Naive thymus-derived CD8-positive, alpha-beta T cell (primary cell): Measurements from ENCODE around the gene SPINDOC. TPM values are rescaled to one million over a fixed set of nuclear protein-coding genes. Genes with fewer than 3 reads are reported as not detected.
A peak's percentile ranks its signal among the peaks of the same experiment; 100 is the strongest.

ENCODE experiments used
- ATAC-seq, 2 donors: fragments of 150-1000 bp; cut with Tn5 transposase in 1 of 2; sonication (Bioruptor Pico), chemical (Tn5 transposase) in 1 of 2; 1 replicate in 1 of 2; 2 replicates in 1 of 2; pipeline ENCODE4 v1.10.0; 2021; ENCODE audit warnings: mild to moderate bottlenecking in 2 of 2, moderate library complexity in 2 of 2
- POLR2A ChIA-PET: fragments of 350-600 bp; sonication (Branson Sonifier 250); formaldehyde crosslinking; loops from one replicate; lab custom pipeline; 2021; ENCODE audit warnings: antibody characterized with exemption; lab: Charles Lee
- DNase-seq, 10 donors: peaks; one replicate each; pipeline versions ENCODE4 v3.0.0 to v3.0.0-alpha.2; 2020 to 2022
- H3K27ac Mint-ChIP-seq, 10 donors: one replicate each; pipeline ENCODE4 v1.8.0; 2020 to 2022; ENCODE audit warnings: mild to moderate bottlenecking in 10 of 10, mixed read lengths in 10 of 10, moderate library complexity in 4 of 10, inconsistent platforms in 1 of 10
- H3K27me3 Mint-ChIP-seq, 5 donors: one replicate each; pipeline ENCODE4 v1.8.0; 2021 to 2022; ENCODE audit warnings: mixed read lengths in 5 of 5
- H3K36me3 Mint-ChIP-seq, 3 donors: one replicate each; pipeline ENCODE4 v1.8.0; 2020 to 2022; ENCODE audit warnings: mixed read lengths in 3 of 3, mild to moderate bottlenecking in 2 of 3, inconsistent platforms in 1 of 3
- H3K4me1 Mint-ChIP-seq, 4 donors: one replicate each; pipeline ENCODE4 v1.8.0; 2021 to 2022; ENCODE audit warnings: mixed read lengths in 4 of 4
- H3K4me3 Mint-ChIP-seq, 10 donors: one replicate each; pipeline ENCODE4 v1.8.0; 2020 to 2022; ENCODE audit warnings: mild to moderate bottlenecking in 10 of 10, mixed read lengths in 10 of 10, moderate library complexity in 6 of 10, inconsistent platforms in 1 of 10
- H3K9me3 Mint-ChIP-seq, 9 donors: one replicate each; pipeline ENCODE4 v1.8.0; 2020 to 2022; ENCODE audit warnings: mixed read lengths in 9 of 9, mild to moderate bottlenecking in 3 of 9, inconsistent platforms in 1 of 9, moderate library complexity in 1 of 9
- polyA plus RNA-seq, 3 donors: library from polyadenylated mRNA; unstranded; fragments of 300-500 nt; fragmentation: Illumina TruSeq; gene quantifications; one replicate each; pipeline ENCODE4 v1.2.3, GENCODE V29; 2021
- total RNA-seq, 8 experiments: library from RNA in 2 of 8; stranded (reverse) in 2 of 8; gene quantifications; one replicate each; pipeline ENCODE4 v1.2.3 and lab custom pipeline; 2021 to 2026

Gene SPINDOC
- total and polyA plus RNA-seq, 5 experiments from 2014 or later: 0.47 to 13.0 (median 0.66) TPM

GRCh38 chr11:63867511-63867910 lies 54.3 kb downstream of the SPINDOC start:
- H3K4me3 Mint-ChIP-seq: peak overlapping the region in 4 of 10 donors; percentile 10 to 69 (median 42)
- peaks cover 48 to 87% (median 84%) of the 10 kb centered on the region in 4 donors for H3K4me1 Mint-ChIP-seq
- ATAC-seq: no peak
- H3K36me3 Mint-ChIP-seq: peaks cover 0 to 8% (median 0%) of the 10 kb centered on the region in 3 donors
- DNase-seq: no peak
- H3K9me3 Mint-ChIP-seq: no peaks in the 10 kb centered on the region
- no peaks in the 10 kb centered on the region for H3K27me3 Mint-ChIP-seq
- peak overlapping the region in 9 of 10 donors; percentile 14 to 90 (median 79) for H3K27ac Mint-ChIP-seq
- POLR2A ChIA-PET: interaction anchor here (1.0 to 2.5 kb wide), 6 partner anchors 22 to 99 kb away, joined by 3 to 9 read pairs (median 4); partner anchors contain the start of genes MARK2 and ZFTA

- POLR2A ChIA-PET: interaction anchor here (1.4 to 2.6 kb wide), 4 partner anchors 18 to 30 kb away, joined by 4 to 22 read pairs (median 6); partner anchors contain the start of gene MARK2
- H3K27me3 Mint-ChIP-seq: no peaks in the 10 kb centered on the region
- peak overlapping the region in 9 of 10 donors; percentile 6 to 83 (median 62) for H3K4me3 Mint-ChIP-seq
- no peaks in the 10 kb centered on the region for H3K9me3 Mint-ChIP-seq
- H3K27ac Mint-ChIP-seq: peak overlapping the region in 9 of 10 donors; percentile 5 to 91 (median 69)
- peaks cover 0 to 5% (median 0%) of the 10 kb centered on the region in 3 donors for H3K36me3 Mint-ChIP-seq
- no peak for ATAC-seq
- no peak for DNase-seq
- peaks cover 48 to 87% (median 83%) of the 10 kb centered on the region in 4 donors for H3K4me1 Mint-ChIP-seq
Observed at GRCh38 chr11:63868399-63869064, 55.3 kb downstream of the SPINDOC start.

GRCh38 chr11:63869171-63869591 lies 55.9 kb downstream of the SPINDOC start:
- Mint-ChIP-seq H3K27me3 (no peaks in the 10 kb centered on the region), H3K27ac (peak overlapping the region; percentile 84 to 97 (median 90)), H3K4me3 (peak overlapping the region; percentile 54 to 89 (median 80)), H3K36me3 (peaks cover 0 to 5% (median 0%) of the 10 kb centered on the region in 3 donors), H3K9me3 (no peaks in the 10 kb centered on the region), H3K4me1 (peaks cover 50 to 92% (median 87%) of the 10 kb centered on the region in 4 donors)
- DNase-seq (no peak), ATAC-seq (peak; percentile 8 to 11)
- POLR2A ChIA-PET: interaction anchor here (1.1 to 2.6 kb wide), 4 partner anchors 9 to 31 kb away, joined by 3 to 22 read pairs (median 5); partner anchors contain the start of gene MARK2

GRCh38 chr11:63869683-63870082 lies 56.4 kb downstream of the SPINDOC start:
- peak; percentile 74 to 88 for ATAC-seq
- H3K36me3 Mint-ChIP-seq: peaks cover 0 to 8% (median 0%) of the 10 kb centered on the region in 3 donors

GRCh38 chr11:63870351-63871140 lies 57.3 kb downstream of the SPINDOC start:
- peak overlapping the region; percentile 45 to 89 (median 80) for H3K4me3 Mint-ChIP-seq
- peaks cover 52 to 91% (median 90%) of the 10 kb centered on the region in 4 donors for H3K4me1 Mint-ChIP-seq
- no peaks in the 10 kb centered on the region for H3K27me3 Mint-ChIP-seq
- peaks cover 0 to 12% (median 2%) of the 10 kb centered on the region in 3 donors for H3K36me3 Mint-ChIP-seq
- no peaks in the 10 kb centered on the region for H3K9me3 Mint-ChIP-seq
- DNase-seq (no peak), ATAC-seq (no peak)
- POLR2A ChIA-PET: interaction anchor here (0.6 to 2.6 kb wide), 7 partner anchors 9 to 1209 kb away, joined by 3 to 22 read pairs (median 5); partner anchors contain the start of gene MARK2
- H3K27ac Mint-ChIP-seq: peak overlapping the region; percentile 82 to 97 (median 90)

More at GRCh38 chr11:63869683-63870082, 56.4 kb downstream of the SPINDOC start:
- H3K4me1 Mint-ChIP-seq: peaks cover 54 to 95% (median 92%) of the 10 kb centered on the region in 4 donors
- POLR2A ChIA-PET: interaction anchor here (0.8 to 2.6 kb wide), 8 partner anchors 8 to 45 kb away, joined by 3 to 22 read pairs (median 5); partner anchors contain the start of gene MARK2
- no peaks in the 10 kb centered on the region for H3K27me3 Mint-ChIP-seq
- DNase-seq: peak; percentile 16 to 78 (median 50)
- no peaks in the 10 kb centered on the region for H3K9me3 Mint-ChIP-seq
- peak overlapping the region; percentile 84 to 97 (median 90) for H3K27ac Mint-ChIP-seq
- H3K4me3 Mint-ChIP-seq: peak overlapping the region; percentile 54 to 89 (median 80)

- DNase-seq (peak in 1 of 10 donors; percentile 24), ATAC-seq (peak; percentile 43 to 47)
- peaks cover 45 to 88% (median 83%) of the 10 kb centered on the region in 4 donors for H3K4me1 Mint-ChIP-seq
- H3K27me3 Mint-ChIP-seq: no peaks in the 10 kb centered on the region
- H3K36me3 Mint-ChIP-seq: peaks cover 0 to 12% (median 3%) of the 10 kb centered on the region in 3 donors
- peak overlapping the region in 8 of 10 donors; percentile 19 to 83 (median 45) for H3K27ac Mint-ChIP-seq
- no peaks in the 10 kb centered on the region for H3K9me3 Mint-ChIP-seq
- peak overlapping the region; percentile 44 to 68 (median 58) for H3K4me3 Mint-ChIP-seq
- POLR2A ChIA-PET: interaction anchor here (0.8 to 2.2 kb wide), 2 partner anchors 10 to 33 kb away, joined by 3 to 9 read pairs; partner anchors contain the start of gene MARK2
Observed at GRCh38 chr11:63871962-63872799, 58.9 kb downstream of the SPINDOC start.

- peak in 1 of 10 donors; percentile 41 for DNase-seq
- no peaks in the 10 kb centered on the region for H3K27me3 Mint-ChIP-seq
- POLR2A ChIA-PET: interaction anchor here (0.9 to 2.2 kb wide), 2 partner anchors 10 to 34 kb away, joined by 4 to 9 read pairs; partner anchors contain the start of gene MARK2
- H3K4me3 Mint-ChIP-seq: peak overlapping the region in 9 of 10 donors; percentile 22 to 68 (median 51)
- peaks cover 44 to 87% (median 80%) of the 10 kb centered on the region in 4 donors for H3K4me1 Mint-ChIP-seq
- peak overlapping the region in 7 of 10 donors; percentile 29 to 83 (median 72) for H3K27ac Mint-ChIP-seq
- no peak for ATAC-seq
- peaks cover 0 to 12% (median 3%) of the 10 kb centered on the region in 3 donors for H3K36me3 Mint-ChIP-seq
- no peaks in the 10 kb centered on the region for H3K9me3 Mint-ChIP-seq
Observed at GRCh38 chr11:63872800-63873197, 59.5 kb downstream of the SPINDOC start.

GRCh38 chr11:63873311-63873710 lies 60.1 kb downstream of the SPINDOC start:
- ATAC-seq: no peak
- H3K36me3 Mint-ChIP-seq: peaks cover 0 to 12% (median 5%) of the 10 kb centered on the region in 3 donors
- no peaks in the 10 kb centered on the region for H3K9me3 Mint-ChIP-seq
- peak overlapping the region in 7 of 10 donors; percentile 11 to 67 (median 48) for H3K4me3 Mint-ChIP-seq
- H3K27ac Mint-ChIP-seq: peak overlapping the region in 7 of 10 donors; percentile 29 to 80 (median 73)
- no peaks in the 10 kb centered on the region for H3K27me3 Mint-ChIP-seq
- POLR2A ChIA-PET: interaction anchor here (0.9 to 2.2 kb wide), 2 partner anchors 9 to 35 kb away, joined by 4 to 9 read pairs; partner anchors contain the start of gene MARK2
- DNase-seq: peak in 1 of 10 donors; percentile 41
- peaks cover 47 to 87% (median 80%) of the 10 kb centered on the region in 4 donors for H3K4me1 Mint-ChIP-seq

- Mint-ChIP-seq H3K4me1 (peaks cover 40 to 87% (median 79%) of the 10 kb centered on the region in 4 donors), H3K4me3 (peak overlapping the region in 1 of 10 donors; percentile 61), H3K9me3 (no peaks in the 10 kb centered on the region), H3K36me3 (peaks cover 0 to 19% (median 5%) of the 10 kb centered on the region in 3 donors), H3K27me3 (no peaks in the 10 kb centered on the region), H3K27ac (peak overlapping the region in 7 of 10 donors; percentile 2 to 73 (median 47))
- DNase-seq: peak in 1 of 10 donors; percentile 36
- POLR2A ChIA-PET: interaction anchor here (0.5 to 0.7 kb wide), 4 partner anchors 12 to 111 kb away, joined by 3 to 5 read pairs (median 4); no protein-coding TSS in a partner anchor
- no peak for ATAC-seq
Observed at GRCh38 chr11:63874511-63874910, 61.3 kb downstream of the SPINDOC start.

- ATAC-seq (no peak), DNase-seq (peak in 1 of 10 donors; percentile 22)
- H3K36me3 Mint-ChIP-seq: peaks cover 0 to 21% (median 5%) of the 10 kb centered on the region in 3 donors
- POLR2A ChIA-PET: interaction anchor here (1.3 kb wide), 1 partner anchor 12 kb away, joined by 5 read pairs; no protein-coding TSS in a partner anchor
- no peak overlapping the region for H3K4me3 Mint-ChIP-seq
- H3K27ac Mint-ChIP-seq: peak overlapping the region in 7 of 10 donors; percentile 19 to 66 (median 62)
- H3K27me3 Mint-ChIP-seq: no peaks in the 10 kb centered on the region
- H3K9me3 Mint-ChIP-seq: no peaks in the 10 kb centered on the region
- H3K4me1 Mint-ChIP-seq: peaks cover 36 to 87% (median 79%) of the 10 kb centered on the region in 4 donors
Observed at GRCh38 chr11:63875506-63876065, 62.3 kb downstream of the SPINDOC start.
